ENCODE measurements around the gene SOX11. TPM values are rescaled to one million over a fixed set of nuclear protein-coding genes. Genes with fewer than 3 reads are reported as not detected.
A peak's percentile ranks its signal among the peaks of the same experiment; 100 is the strongest.
"Not testable (repeated sequence)": the region's sequence is repeated elsewhere in the genome, so short reads cannot be mapped to it uniquely, and the experiment has no call there.

The SOX11 gene
- 0.05 TPM in 1 of 2 replicates, not detected in the other for total RNA-seq (2014; rRNA removed; shearing (Covaris generic))

DNA sequence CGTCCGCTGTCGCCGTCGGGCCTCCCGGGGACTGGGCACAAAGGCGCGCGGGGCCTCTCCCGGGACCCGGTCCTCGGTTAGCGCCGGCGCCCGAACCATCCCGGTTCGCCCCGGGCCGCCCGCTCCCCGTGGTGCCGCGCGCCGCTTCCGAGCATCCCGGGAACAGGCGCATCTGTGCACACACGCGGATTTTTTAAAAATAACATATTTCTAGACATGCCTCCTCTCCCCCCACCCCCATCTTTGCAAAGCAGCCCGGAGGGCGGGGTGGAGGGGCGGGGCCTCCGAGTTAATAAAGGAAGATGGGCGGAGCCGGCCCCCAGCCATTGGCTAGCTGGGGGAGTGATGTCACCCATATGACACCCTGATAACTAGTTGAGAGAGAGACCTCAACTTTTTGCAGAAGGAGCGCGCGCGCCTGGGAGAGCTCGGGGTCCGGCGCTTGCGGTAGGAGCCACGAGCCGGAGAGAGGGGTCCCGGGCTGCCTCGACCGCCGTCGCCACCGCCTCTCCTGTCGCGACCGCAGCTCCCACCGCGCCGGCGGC is at the start of gene SOX11:
Gene SOX11, plus strand, starts transcription at position 400 of the 545 bp plus-strand sequence. CDS start 338 bp downstream, outside the sequence.
- DNase-seq (ENCODE audit: low read depth in 1 of 2, low spot score in 2 of 2) = peak; percentile 29 to 45

DNA sequence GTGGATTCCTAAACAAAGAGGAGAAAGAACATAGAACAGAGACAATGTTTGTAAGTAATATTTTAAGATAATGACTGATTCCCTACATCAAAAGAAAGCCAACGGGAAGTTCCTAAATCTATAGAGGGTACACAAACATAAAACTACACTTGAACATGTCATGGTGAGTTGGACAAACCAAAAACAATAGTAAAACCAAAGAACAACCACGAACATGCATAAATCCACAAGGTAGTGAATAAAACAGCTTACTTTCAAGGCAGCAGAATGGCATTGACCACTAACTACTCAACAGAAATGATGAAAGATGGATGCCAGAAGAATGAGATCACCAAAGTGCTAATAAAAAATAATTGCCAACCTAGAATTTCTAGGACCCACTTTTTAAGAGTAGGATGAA is 39.5 kb upstream of the SOX11 start:
- H3K27me3 ChIP-seq (replicated peaks); H3K27ac ChIP-seq; DNase-seq (ENCODE audit: low read depth in 1 of 2, low spot score in 2 of 2); H3K4me1 ChIP-seq (replicated peaks); H3K4me3 ChIP-seq; H3K36me3 ChIP-seq; H3K9me3 ChIP-seq (replicated peaks): not testable (repeated sequence)

More for the DNA sequence above, at the start of gene SOX11:
- Histone ChIP-seq H3K36me3 (no peaks in the 10 kb centered on the region), H3K9me3 (replicated peaks) (0 out of 2 replicates have a peak, but pooled peaks cover 3% of the 10 kb centered on the region), H3K27ac (no peak within 1 kb of the TSS), H3K4me3 (peak within 1 kb of the TSS; percentile 15), H3K4me1 (replicated peaks) (peaks cover 3% of the 10 kb centered on the region; the same call in 1 of the 2 replicates), H3K27me3 (replicated peaks) (peaks cover 49% of the 10 kb centered on the region)

DNA sequence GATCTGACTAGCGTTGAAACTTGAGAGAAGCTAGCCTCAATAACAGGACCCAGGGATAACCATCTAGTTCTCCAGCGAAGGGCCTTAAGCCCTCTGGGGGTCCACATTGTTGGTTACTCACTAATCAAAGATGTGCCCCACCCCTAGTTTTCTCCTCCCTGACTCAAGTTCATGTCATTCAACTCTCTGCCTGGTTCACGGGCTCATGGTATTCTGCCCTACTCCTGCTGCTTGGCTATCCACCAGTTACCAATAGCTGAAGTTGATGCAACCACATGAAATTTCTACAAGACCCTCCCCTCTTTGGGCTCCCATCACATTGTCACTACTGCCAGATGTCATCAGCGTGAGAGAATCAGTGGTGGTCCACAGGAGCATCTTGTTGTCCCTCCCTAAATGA is 38.4 kb upstream of the SOX11 start:
- H3K9me3 ChIP-seq (replicated peaks); H3K27me3 ChIP-seq (replicated peaks); H3K4me1 ChIP-seq (replicated peaks); DNase-seq (ENCODE audit: low read depth in 1 of 2, low spot score in 2 of 2); H3K36me3 ChIP-seq; H3K4me3 ChIP-seq; H3K27ac ChIP-seq: not testable (repeated sequence)

DNA sequence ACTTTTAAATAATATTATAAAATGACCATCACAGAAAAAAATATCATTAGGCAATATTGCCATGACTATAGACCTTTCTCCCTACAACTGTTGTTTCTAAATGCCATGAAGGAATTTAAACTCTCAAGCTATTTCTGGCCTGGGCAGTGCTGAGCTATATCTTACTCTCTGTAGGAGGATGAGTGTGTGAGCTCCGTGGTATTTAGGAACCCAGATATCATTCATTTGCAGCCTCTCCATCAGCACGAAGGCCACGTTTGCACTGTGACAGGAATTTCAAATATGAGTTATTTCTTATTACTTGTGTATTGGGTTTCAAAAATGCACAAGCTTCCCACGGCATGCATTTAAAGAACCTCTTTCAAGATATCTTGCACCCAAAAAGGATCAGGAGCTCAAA is 35.0 kb upstream of the SOX11 start:
- H3K4me3 ChIP-seq = no peak overlapping the region
- H3K27ac ChIP-seq = no peak overlapping the region
- H3K9me3 ChIP-seq (replicated peaks) = no peaks in the 10 kb centered on the region; the same call in 1 of the 2 replicates
- H3K4me1 ChIP-seq (replicated peaks) = no peaks in the 10 kb centered on the region
- no peak for DNase-seq (ENCODE audit: low read depth in 1 of 2, low spot score in 2 of 2)
- no peaks in the 10 kb centered on the region for H3K36me3 ChIP-seq
- H3K27me3 ChIP-seq (replicated peaks) = no peaks in the 10 kb centered on the region

DNA sequence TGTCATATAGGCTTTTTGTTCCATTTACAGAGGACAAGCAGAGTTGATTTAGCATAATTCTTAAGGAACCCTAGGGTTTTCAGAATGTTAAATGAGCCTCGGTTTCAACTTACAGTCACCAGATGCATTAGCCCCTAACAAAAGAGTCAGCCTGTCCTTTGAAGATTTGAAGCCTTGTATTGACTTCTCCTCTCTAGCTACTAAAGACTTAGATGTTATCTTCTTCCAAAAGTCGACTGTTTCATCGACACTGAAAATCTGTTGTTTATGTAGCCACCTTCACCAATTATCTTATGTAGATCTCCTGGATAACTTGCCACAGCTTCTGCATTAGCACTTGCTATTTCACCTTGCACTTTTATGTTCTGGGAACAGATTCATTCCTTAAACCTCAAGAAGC is 31.6 kb upstream of the SOX11 start:
- Histone ChIP-seq H3K27me3 (replicated peaks) (no peaks in the 10 kb centered on the region), H3K4me1 (replicated peaks) (no peaks in the 10 kb centered on the region), H3K27ac (no peak overlapping the region), H3K9me3 (replicated peaks) (no peaks in the 10 kb centered on the region; the same call in 1 of the 2 replicates), H3K36me3 (no peaks in the 10 kb centered on the region), H3K4me3 (no peak overlapping the region)
- DNase-seq (ENCODE audit: low read depth in 1 of 2, low spot score in 2 of 2) = no peak

DNA sequence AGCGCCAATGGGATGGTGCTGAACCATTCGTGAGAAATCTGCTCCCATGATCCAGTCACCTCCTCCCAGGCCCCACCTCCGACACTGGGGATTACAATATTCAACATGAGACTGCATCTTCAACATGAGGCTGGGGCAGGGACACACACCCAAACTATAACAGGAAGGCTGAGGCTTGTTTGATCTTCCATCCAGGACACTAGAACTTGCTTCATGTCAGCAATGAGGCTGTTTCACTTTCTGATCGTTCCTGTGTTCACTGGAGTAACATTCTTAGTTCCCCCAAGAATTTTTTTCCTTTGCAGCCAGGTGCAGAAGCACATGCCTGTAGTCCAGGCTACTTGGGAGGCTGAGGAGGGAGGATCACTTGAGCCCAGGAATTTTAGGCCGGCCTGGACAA is 30.8 kb upstream of the SOX11 start:
- Histone ChIP-seq H3K4me1 (replicated peaks) (no peaks in the 10 kb centered on the region), H3K4me3 (no peak overlapping the region), H3K9me3 (replicated peaks) (no peaks in the 10 kb centered on the region; the same call in 1 of the 2 replicates), H3K36me3 (no peaks in the 10 kb centered on the region), H3K27ac (no peak overlapping the region), H3K27me3 (replicated peaks) (no peaks in the 10 kb centered on the region)
- no peak for DNase-seq (ENCODE audit: low read depth in 1 of 2, low spot score in 2 of 2)

DNA sequence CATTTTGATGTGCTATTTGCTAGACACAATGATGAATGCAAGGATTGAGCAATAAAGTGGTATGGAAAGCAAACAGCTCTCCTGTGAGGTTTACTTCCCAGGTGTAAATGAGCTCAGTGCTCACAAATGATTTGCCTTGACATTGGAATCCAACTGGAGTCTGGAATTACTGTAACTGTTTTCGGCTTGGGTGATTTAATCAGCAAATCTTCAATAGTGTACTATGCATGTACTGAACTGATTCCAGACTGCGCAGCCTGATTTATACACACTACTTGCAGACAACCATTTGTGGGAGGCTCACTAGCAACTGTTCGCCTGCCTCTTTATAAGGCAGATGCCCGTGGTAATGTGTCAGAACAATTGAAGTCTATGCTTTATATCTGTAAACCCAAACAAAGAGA is 27.9 kb upstream of the SOX11 start:
- DNase-seq (ENCODE audit: low read depth in 1 of 2, low spot score in 2 of 2) = no peak
- Histone ChIP-seq H3K27me3 (replicated peaks) (no peaks in the 10 kb centered on the region), H3K27ac (no peak overlapping the region), H3K4me1 (replicated peaks) (no peaks in the 10 kb centered on the region), H3K4me3 (no peak overlapping the region), H3K9me3 (replicated peaks) (no peaks in the 10 kb centered on the region; the same call in 1 of the 2 replicates), H3K36me3 (no peaks in the 10 kb centered on the region)

DNA sequence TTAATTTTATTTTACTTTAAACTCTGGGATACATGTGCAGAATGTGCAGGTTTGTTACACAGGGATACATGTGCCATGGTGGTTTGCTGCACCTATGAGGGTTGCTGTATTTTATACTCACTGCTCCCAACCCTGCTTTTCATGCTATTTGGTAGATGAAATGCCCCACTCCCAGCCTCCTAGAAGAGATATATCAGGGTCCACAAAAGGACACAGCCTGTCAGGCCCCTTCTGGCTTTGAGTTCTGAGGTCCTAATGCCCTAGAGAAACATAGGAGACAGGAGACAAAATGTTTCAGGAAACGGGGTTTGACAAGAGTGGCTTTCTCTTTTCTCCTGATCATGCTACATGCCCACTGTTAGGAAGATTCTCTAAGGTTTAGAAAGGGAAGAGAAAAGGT is 27.1 kb upstream of the SOX11 start:
- DNase-seq (ENCODE audit: low read depth in 1 of 2, low spot score in 2 of 2) = no peak
- no peaks in the 10 kb centered on the region for H3K4me1 ChIP-seq (replicated peaks)
- no peak overlapping the region for H3K27ac ChIP-seq
- H3K4me3 ChIP-seq = no peak overlapping the region
- no peaks in the 10 kb centered on the region for H3K27me3 ChIP-seq (replicated peaks)
- H3K36me3 ChIP-seq = no peaks in the 10 kb centered on the region
- no peaks in the 10 kb centered on the region; the same call in 1 of the 2 replicates for H3K9me3 ChIP-seq (replicated peaks)

DNA sequence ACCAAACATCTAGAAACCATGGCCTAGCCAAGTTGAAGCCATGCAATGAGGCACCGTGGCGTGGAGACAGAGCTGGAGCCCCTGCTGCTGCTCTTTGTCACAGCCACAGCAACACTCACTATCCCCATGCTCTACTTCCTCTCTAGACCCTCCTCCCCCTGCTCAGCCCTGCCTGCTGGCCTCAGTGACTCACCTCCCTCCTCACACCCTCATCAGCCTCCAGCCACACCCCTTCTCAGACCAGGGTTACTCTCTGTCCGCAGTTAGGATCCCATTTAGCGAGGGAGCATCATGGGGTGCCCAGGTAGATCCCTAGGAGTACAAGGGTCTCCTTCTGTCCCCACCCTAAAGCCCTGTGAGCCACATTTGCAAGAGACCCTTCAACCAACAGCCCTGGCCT is 25.4 kb upstream of the SOX11 start:
- H3K27ac ChIP-seq = no peak overlapping the region
- no peaks in the 10 kb centered on the region for H3K9me3 ChIP-seq (replicated peaks)
- DNase-seq (ENCODE audit: low read depth in 1 of 2, low spot score in 2 of 2) = no peak
- no peak overlapping the region for H3K4me3 ChIP-seq
- no peaks in the 10 kb centered on the region for H3K36me3 ChIP-seq
- H3K4me1 ChIP-seq (replicated peaks) = no peaks in the 10 kb centered on the region
- no peaks in the 10 kb centered on the region for H3K27me3 ChIP-seq (replicated peaks)

DNA sequence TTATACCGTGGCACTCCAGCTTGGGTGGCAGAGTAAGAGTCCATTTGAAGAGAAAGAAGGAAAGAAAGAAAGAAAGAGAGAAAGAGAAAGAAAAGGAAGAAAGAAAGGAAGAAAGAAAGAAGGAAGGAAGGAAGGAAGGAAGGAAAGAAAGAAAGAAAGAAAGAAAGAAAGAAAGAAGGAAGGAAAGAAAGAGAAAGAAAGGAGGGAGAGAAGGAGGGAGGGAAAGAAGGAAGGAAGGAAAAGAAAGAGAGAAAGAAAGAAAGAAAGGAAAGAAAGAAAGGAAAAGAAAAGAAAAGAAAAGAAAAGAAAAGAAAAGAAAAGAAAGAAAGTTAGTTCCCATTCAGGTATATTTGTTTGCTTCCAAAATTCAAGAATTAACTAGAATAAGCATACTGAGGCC is 24.5 kb upstream of the SOX11 start:
- DNase-seq (ENCODE audit: low read depth in 1 of 2, low spot score in 2 of 2); H3K27me3 ChIP-seq (replicated peaks); H3K9me3 ChIP-seq (replicated peaks); H3K4me3 ChIP-seq; H3K36me3 ChIP-seq; H3K27ac ChIP-seq; H3K4me1 ChIP-seq (replicated peaks): not testable (repeated sequence)

DNA sequence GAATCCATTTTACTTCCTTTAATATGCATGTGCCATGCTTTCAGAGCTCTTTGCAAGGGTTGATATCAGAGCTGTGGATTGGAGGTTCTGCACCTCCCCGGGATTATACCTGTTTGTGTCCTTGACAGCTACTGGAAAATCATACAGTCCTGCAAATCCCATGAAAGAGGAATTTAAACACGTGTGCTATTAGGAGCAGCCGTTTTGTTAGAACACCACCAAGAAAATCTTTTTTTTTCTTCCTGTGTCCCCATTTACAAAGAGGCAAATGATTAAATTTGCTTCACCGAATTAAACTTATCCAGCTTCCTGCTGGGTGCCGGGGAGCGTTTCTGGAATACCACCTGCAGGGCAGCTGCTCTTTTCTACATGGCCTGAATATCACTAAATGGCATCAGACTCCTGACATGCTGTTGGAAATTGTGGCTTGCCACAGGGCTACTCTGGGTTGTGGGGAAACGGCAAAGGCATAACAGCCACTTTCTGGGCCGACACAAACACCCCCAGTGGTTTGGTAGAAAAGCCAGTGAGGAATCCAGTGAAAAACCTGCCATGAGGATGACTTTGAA is 23.4 kb upstream of the SOX11 start:
- H3K27ac ChIP-seq = no peak overlapping the region
- no peak overlapping the region for H3K4me3 ChIP-seq
- no peaks in the 10 kb centered on the region for H3K4me1 ChIP-seq (replicated peaks)
- H3K36me3 ChIP-seq = no peaks in the 10 kb centered on the region
- no peaks in the 10 kb centered on the region for H3K27me3 ChIP-seq (replicated peaks)
- DNase-seq (ENCODE audit: low read depth in 1 of 2, low spot score in 2 of 2) = no peak
- no peaks in the 10 kb centered on the region for H3K9me3 ChIP-seq (replicated peaks)

DNA sequence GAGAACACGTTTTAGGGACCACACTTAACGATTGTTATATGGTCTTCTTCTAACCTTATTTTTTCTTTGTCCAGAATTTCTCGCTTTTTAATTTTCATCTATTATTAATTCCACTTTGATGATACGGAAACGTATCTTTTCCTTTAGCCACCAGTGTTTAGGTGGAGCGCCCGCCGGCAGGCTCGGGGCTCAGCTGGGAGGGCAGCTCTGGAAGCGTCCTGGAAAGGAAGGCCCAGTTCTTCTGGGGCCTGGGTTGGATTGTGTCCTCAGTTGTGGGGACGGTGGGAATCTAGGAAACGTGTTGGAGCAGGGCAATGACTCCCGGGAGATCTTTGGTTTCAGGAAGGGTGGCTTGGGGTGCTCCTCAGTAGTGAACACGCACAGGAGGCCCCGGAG is 19.4 kb upstream of the SOX11 start:
- Histone ChIP-seq H3K27me3 (replicated peaks) (no peaks in the 10 kb centered on the region), H3K9me3 (replicated peaks) (no peaks in the 10 kb centered on the region), H3K4me3 (no peak overlapping the region), H3K27ac (no peak overlapping the region), H3K4me1 (replicated peaks) (no peaks in the 10 kb centered on the region), H3K36me3 (no peaks in the 10 kb centered on the region)
- no peak for DNase-seq (ENCODE audit: low read depth in 1 of 2, low spot score in 2 of 2)

DNA sequence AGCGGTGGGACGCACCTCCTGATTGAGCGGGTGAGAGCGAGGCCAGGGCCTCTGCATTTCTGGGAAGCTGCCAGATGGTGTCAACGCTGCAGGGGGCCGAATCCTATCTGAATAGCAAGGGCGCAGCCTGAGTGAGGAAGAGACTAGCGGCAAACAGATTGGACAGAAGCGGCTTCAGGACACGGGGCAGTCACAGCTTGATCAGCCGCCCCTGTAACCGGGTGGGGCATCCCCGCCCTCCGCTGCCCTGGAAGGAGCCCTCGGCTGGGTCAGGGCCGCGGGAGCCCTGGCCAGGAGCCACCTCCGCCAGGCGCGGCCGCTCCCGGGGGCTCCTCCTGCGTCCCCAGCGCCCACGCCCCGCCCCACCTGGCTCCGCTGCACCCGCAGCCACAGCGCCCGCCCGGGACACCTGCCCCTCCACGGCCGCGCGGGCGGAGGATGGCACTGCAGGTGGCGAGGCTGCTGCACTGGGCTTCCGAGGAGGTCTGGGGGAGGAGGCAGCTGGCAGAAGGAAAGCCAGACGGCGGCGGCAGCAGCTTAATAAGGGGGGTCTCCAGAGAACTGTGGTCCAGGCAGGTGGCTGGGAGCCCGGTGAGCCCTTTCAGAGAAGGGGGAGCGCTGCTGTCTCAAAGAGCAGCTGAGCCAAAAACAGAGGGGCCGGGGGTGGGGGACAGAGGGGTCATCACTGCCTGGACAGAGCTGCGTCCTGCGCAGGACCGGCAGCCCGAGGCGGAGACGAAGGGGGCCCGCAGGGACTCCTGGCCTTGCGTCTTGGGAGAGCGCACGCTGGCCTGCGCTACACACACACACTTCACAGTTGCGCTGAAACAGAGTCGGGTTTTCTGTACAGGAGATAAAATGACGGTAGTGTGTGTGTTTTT is 18.8 kb upstream of the SOX11 start:
- H3K4me3 ChIP-seq = no peak overlapping the region
- H3K27ac ChIP-seq = no peak overlapping the region
- no peaks in the 10 kb centered on the region for H3K36me3 ChIP-seq
- H3K27me3 ChIP-seq (replicated peaks) = no peaks in the 10 kb centered on the region
- no peaks in the 10 kb centered on the region for H3K4me1 ChIP-seq (replicated peaks)
- H3K9me3 ChIP-seq (replicated peaks) = no peaks in the 10 kb centered on the region
- no peak for DNase-seq (ENCODE audit: low read depth in 1 of 2, low spot score in 2 of 2)

DNA sequence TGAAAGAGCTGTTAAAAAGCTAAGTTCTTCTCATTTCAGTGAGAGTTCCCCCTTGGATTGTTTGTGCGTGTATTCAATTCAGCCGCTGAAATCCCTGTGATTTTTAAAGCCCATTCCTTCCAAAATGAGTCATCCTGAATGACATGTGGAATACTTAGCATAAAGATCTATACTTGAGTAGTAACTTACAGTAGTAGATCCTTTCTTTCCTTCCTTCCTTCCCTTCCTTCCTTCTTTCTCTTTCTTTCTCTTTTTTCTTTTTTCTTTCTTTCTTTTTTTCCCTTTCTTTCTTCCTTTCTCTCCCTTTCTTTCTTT is 18.2 kb upstream of the SOX11 start:
- Histone ChIP-seq H3K27me3 (replicated peaks) (no peaks in the 10 kb centered on the region), H3K4me1 (replicated peaks) (no peaks in the 10 kb centered on the region), H3K4me3 (no peak overlapping the region), H3K36me3 (no peaks in the 10 kb centered on the region), H3K9me3 (replicated peaks) (no peaks in the 10 kb centered on the region), H3K27ac (no peak overlapping the region)
- no peak for DNase-seq (ENCODE audit: low read depth in 1 of 2, low spot score in 2 of 2)
